Calu3 (cell line): ENCODE measurements around the gene TFF1. TPM values are rescaled to one million over a fixed set of nuclear protein-coding genes. Genes with fewer than 3 reads are reported as not detected.

Source experiments
- BruUV-seq: library from RNA; stranded (reverse); fragments of 400-500 nt; replicated peaks from 2 replicates; lab custom pipeline; 2021; lab: Mats Ljungman, UMichigan
- CTCF ChIA-PET: fragments of 300-600 bp; sonication (Branson Sonifier 250); formaldehyde crosslinking; loops from one replicate; lab custom pipeline; 2022; ENCODE audit warnings: antibody characterized with exemption; lab: Charles Lee
- DNase-seq: peaks from one replicate; pipeline ENCODE4 v3.0.0; 2022
- H3K27ac Mint-ChIP-seq: one replicate; pipeline ENCODE4 v1.8.0; 2022; ENCODE audit warnings: mixed read lengths; ENCODE audit not compliant: unreplicated experiment
- H3K27me3 Mint-ChIP-seq: one replicate; pipeline ENCODE4 v1.8.0; 2022; ENCODE audit warnings: mixed read lengths; ENCODE audit not compliant: unreplicated experiment
- H3K36me3 Mint-ChIP-seq: one replicate; pipeline ENCODE4 v1.8.0; 2022; ENCODE audit warnings: mild to moderate bottlenecking, moderate library complexity, mixed read lengths; ENCODE audit not compliant: insufficient read depth, unreplicated experiment
- H3K4me1 Mint-ChIP-seq: one replicate; pipeline ENCODE4 v1.8.0; 2022; ENCODE audit warnings: mild to moderate bottlenecking, low read depth, mixed read lengths; ENCODE audit not compliant: unreplicated experiment
- H3K4me3 Mint-ChIP-seq: one replicate; pipeline ENCODE4 v1.8.0; 2022; ENCODE audit warnings: mild to moderate bottlenecking, low read depth, moderate library complexity, mixed read lengths; ENCODE audit not compliant: unreplicated experiment
- H3K9me3 Mint-ChIP-seq: one replicate; pipeline ENCODE4 v1.8.0; 2022; ENCODE audit warnings: low read depth, mixed read lengths; ENCODE audit not compliant: unreplicated experiment
- CTCF ChIP-seq: fragments of 200-600 bp; IDR thresholded peaks from one replicate; pipeline ENCODE4 v1.8.0; 2022; ENCODE audit warnings: antibody characterized with exemption; ENCODE audit not compliant: unreplicated experiment
- intact Hi-C: fragments of 100-400 bp; cut with micrococcal nuclease; formaldehyde crosslinking; loops from one replicate; pipeline ENCODE4 v1.10.0; 2022; ENCODE audit not compliant: unreplicated experiment
- total RNA-seq: library from RNA; stranded (reverse); gene quantifications from 2 replicates; pipeline ENCODE4 v1.2.3, GENCODE V29; 2022

TFF1 gene
- total RNA-seq, 1 experiment from 2014 or later: not detected

GRCh38 chr21:42319376-42319775 lies 47.0 kb downstream of the TFF1 start:
- TF ChIP-seq CTCF: no peak
- H3K9me3 Mint-ChIP-seq: no peaks in the 10 kb centered on the region
- no peak for DNase-seq
- CTCF ChIA-PET: interaction anchor here (0.6 kb wide), 1 partner anchor 10 kb away, joined by 10 read pairs; no protein-coding TSS in a partner anchor
- no peak overlapping the region for H3K4me3 Mint-ChIP-seq
- peaks cover 38% of the 10 kb centered on the region for H3K27me3 Mint-ChIP-seq
- H3K4me1 Mint-ChIP-seq: no peaks in the 10 kb centered on the region
- intact Hi-C loops: no loop called here
- BruUV-seq: no TSS peak
- no peak overlapping the region for H3K27ac Mint-ChIP-seq
- no peaks in the 10 kb centered on the region for H3K36me3 Mint-ChIP-seq

- Mint-ChIP-seq H3K36me3 (no peaks in the 10 kb centered on the region), H3K27me3 (peaks cover 25% of the 10 kb centered on the region), H3K4me3 (no peak overlapping the region), H3K27ac (no peak overlapping the region), H3K4me1 (no peaks in the 10 kb centered on the region), H3K9me3 (no peaks in the 10 kb centered on the region)
- BruUV-seq: no TSS peak
- intact Hi-C loops: no loop called here
- no peak for DNase-seq
- CTCF ChIA-PET: no interaction called here
- TF ChIP-seq CTCF: no peak
These were observed 48.2 kb downstream of the TFF1 start for GRCh38 chr21:42317826-42318746.

GRCh38 chr21:42317341-42317741 lies 49.0 kb downstream of the TFF1 start:
- Mint-ChIP-seq H3K9me3 (no peaks in the 10 kb centered on the region), H3K4me3 (no peak overlapping the region), H3K27me3 (peaks cover 17% of the 10 kb centered on the region), H3K4me1 (no peaks in the 10 kb centered on the region), H3K36me3 (no peaks in the 10 kb centered on the region), H3K27ac (no peak overlapping the region)
- intact Hi-C loops: no loop called here
- CTCF ChIA-PET: no interaction called here
- DNase-seq: no peak
- no peak for TF ChIP-seq CTCF
- BruUV-seq: no TSS peak

GRCh38 chr21:42316891-42317290 lies 49.4 kb downstream of the TFF1 start:
- TF ChIP-seq CTCF: no peak
- BruUV-seq: no TSS peak
- intact Hi-C loops: no loop called here
- no peaks in the 10 kb centered on the region for H3K36me3 Mint-ChIP-seq
- no peaks in the 10 kb centered on the region for H3K9me3 Mint-ChIP-seq
- H3K27me3 Mint-ChIP-seq: peaks cover 13% of the 10 kb centered on the region
- DNase-seq: no peak
- H3K4me1 Mint-ChIP-seq: no peaks in the 10 kb centered on the region
- CTCF ChIA-PET: no interaction called here
- H3K4me3 Mint-ChIP-seq: no peak overlapping the region
- H3K27ac Mint-ChIP-seq: no peak overlapping the region
